NCI-H2196 (cell line): ENCODE data around the gene AGA.

Experiments used
- DNase-seq: peaks from one replicate; lab custom pipeline; 2025; ENCODE audit not compliant: unreplicated experiment; lab: John Stamatoyannopoulos, UW

AGA gene

DNA sequence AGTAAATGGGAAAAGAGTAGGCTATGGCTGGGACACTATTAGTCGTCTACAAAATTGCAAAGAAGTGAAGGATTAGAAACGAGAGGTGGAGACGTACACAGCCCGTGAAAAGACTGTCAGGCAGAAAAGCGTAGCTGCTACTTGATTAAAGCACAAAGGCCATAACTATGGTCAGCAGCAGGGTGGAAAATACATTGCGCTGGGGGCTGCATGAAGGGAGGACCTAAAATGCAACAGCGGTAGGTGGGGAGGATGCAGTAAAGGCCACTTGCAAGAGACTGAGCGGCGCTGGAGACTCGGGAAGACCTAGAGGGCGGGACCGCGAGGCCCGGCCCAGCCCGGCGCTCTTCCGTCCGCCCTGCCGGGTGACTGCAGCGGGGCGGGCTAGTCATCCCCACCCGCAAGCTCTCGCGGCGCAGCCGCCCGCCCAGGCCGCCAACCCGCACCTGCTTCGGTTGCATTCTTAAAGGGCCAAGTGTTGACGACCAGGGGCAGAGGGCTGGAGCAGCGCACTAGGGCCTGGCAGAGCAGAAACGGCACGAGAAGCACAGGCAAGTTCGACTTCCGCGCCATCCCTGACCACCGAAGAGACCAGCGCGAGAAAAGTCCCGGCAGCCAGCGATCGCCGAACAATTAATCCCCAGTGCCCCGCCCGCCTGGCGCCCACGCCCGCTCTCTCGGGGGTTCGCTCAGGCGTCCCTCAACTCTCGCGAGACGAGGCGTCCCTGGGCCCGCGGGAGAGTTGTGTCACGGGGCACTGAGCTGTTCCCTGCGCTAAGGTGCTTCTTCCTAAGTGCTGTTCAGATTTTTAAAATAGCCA is at the start of gene AGA:
AGA (minus strand) TSS at position 635 of the 820 bp plus-strand sequence; CDS start at position 573, 62 bp downstream.
- DNase-seq: peak; percentile 79

DNA sequence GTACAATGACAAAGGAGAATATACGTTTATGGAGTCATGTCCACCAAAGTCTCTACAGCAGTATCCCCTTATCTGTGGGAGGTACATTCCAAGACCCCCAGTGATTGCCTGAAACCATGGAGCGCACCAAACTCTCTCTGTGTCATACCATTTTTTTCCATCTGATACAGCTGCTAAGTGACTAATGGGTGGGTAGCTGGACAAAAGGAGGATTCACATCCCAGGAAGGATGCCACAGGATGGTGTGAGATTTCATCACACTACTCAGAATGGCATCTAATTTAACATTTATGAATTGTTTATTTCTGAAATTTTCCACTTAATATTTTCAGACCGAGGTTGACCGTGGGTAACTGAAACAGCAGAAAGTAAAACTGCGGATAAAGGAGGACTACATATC is 49.8 kb upstream of the AGA start:
- no peak for DNase-seq

DNA sequence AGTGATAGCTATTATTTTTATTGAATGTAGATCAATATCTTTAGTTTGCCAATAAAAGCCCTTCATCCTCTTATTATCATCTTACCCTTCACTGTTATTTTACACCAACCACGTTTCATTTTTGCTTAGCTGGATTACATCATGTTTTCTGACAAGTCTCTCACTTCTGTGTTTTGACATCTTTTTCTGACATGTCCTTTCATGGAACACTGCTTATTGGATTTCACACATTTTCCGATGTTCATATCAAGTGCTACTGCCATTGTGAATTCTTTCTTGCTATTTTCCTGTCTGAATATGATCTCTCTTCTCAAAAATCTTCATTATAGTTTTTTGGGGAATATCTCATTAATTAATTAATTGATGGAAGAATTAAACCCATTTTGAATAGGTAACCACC is 48.5 kb upstream of the AGA start:
- no peak for DNase-seq

- DNase-seq: no peak
Observed at GRCh38 chr4:177489471-177490246, 47.4 kb upstream of the AGA start.

DNA sequence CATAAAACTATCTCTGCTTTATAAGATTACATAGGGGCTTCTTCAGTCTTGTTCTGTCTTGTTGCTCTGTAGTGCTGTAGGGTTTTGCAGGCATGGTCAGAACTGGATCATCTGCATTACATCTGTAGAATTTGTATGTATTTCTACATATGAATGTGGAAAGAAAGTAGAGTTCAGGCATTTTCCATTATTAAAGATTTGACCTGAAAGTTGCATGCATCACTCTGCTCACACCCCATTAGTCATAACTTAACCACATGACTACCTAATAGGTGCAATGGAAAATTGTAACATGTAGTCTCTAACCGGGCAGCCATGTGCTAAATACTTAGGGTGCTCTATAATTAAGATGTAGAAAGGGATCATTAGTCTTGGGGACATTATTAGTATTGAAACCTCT is 45.7 kb upstream of the AGA start:
- DNase-seq: no peak

- DNase-seq: no peak
Observed at GRCh38 chr4:177485528-177485927, 43.3 kb upstream of the AGA start.

DNA sequence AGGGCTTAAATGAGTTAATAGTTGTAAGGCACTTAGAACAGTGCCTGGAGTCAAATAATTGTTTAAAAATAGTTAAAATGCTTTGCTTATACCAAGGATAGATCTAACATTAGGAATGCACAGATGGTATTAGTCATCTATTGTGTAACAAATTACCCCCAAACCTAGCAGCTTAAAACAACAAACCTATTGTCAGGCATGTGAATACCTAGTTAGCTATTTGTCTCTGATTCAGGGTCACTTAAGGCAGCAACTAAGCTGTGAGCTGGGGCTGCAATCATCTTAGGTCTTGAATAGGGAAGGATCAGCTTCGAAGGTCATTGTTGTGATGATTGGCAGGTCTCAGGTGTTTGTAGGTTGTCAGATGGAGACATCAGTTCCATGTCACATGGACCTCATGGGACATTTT is 42.4 kb upstream of the AGA start:
- no peak for DNase-seq

DNA sequence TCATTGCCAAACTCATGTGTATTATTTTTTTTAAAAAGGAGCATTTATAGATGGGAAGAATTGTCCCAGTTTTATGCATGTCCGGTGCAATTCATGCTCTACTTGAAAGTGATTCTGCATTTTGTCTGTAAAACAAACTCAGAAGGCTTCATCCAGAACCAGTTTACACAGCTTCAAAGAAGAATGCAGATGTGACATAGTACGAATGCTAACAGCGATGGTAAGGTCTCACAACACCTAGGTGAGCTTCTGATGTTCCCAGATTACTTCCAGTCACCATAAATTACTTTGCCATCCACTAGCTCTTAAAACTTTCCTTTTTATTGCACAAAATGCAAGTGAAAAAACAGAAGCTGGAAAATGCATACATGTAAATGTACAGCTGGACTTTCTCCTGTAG is 41.5 kb upstream of the AGA start:
- DNase-seq: no peak

DNA sequence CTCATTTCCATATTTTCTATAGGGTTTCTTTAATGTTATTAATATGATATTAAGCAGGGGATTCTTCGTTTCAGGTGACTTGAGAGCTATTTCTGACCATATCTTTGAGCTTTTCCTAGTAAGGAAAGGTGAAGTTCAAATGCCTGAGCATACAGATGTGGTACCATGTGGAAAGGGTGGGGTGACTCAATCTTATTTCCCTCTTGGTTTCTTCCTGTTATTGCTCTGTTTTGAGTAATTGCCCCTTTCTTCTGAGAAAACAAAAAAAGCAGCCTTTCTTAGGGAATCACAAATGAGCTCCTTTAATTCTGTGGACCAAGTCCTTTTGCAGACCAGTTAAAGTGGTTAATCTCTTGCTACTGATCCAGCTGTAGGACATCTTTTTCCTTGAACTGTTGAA is 41.0 kb upstream of the AGA start:
- no peak for DNase-seq

GRCh38 chr4:177482367-177482766 is 40.1 kb upstream of the AGA start:
- DNase-seq: no peak

GRCh38 chr4:177480795-177481194 is 38.6 kb upstream of the AGA start:
- DNase-seq: no peak

GRCh38 chr4:177479063-177479462 is 36.8 kb upstream of the AGA start:
- no peak for DNase-seq

DNA sequence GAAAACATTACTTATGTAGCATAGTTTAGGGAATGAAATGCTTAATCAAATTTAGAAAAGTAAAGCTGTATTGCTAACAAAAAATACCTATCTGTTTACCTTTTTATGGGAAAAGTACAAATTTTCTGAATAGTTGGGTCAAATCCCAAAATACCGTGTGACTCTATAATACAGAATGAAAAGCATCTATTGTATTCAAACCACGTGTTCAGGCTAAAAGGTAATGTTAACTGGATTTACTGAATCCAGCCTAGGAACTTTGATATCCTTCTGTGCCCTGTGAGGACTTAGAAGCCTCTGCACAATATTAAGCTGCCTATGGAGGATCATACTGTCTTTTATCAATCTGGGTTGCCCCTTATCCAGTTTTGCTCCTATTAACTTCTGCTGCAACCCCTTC is 36.3 kb upstream of the AGA start:
- no peak for DNase-seq

GRCh38 chr4:177473991-177474390 is 31.8 kb upstream of the AGA start:
- no peak for DNase-seq

DNA sequence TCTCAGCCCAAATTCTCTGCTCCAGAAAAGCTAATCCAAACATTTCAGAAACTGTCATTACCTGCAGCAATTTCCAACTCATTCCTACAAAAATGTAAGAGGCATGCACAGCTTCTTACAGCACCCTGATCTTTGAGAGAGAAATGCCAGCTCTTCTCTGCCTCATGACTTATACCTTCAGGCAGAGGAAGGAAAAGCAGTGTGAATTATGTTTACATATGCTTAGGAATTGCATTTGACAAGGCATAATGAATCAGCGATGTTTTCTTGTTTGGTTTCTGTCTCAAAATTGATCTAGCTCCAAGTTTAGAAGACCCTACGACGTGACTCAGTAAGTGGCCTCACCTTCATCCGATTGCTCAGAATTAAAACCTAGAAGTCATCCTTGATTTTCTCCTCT is 21.8 kb upstream of the AGA start:
- no peak for DNase-seq

- DNase-seq: no peak
Observed at GRCh38 chr4:177461606-177462005, 19.4 kb upstream of the AGA start.

- no peak for DNase-seq
Observed at GRCh38 chr4:177460460-177460859, 18.2 kb upstream of the AGA start.

DNA sequence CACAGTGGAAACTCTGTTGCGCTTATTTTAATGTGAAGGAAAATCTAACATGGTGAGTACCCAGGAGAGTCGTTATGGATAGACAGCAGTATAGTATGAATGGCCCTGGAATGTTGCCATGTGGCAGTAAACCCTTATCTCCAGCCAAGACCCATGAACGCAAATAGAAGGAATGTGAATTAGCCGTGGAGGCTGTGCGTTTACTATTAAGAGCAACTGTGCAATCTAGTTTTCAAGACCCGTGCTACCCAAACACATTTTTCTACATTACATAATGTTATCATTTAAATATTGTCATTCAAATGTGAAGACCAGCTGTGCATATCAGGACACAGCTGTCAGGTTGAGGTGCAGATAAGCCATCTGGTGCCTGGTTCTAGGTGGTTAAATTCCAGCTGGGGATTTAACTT is 13.3 kb upstream of the AGA start:
- no peak for DNase-seq

DNA sequence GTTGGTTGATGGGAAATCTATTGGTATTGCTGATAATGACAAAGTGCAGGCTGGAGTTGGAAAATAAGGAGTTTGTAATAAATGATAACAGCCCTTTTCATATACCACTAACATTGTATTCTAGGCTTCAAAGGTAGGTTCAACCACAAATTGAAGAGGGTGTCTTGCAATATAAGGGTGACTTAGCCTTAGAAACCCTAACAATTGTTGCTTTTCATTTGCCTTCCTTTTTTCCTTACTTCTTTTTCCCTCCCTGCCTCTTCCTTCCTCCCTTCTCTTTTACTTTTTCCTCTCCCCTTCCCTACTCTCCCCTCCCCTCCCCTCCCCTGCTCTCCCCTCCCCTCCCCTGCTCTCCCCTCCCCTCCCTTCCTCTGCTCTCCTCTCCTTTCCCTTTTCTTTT is 10.9 kb upstream of the AGA start:
- DNase-seq: no peak

DNA sequence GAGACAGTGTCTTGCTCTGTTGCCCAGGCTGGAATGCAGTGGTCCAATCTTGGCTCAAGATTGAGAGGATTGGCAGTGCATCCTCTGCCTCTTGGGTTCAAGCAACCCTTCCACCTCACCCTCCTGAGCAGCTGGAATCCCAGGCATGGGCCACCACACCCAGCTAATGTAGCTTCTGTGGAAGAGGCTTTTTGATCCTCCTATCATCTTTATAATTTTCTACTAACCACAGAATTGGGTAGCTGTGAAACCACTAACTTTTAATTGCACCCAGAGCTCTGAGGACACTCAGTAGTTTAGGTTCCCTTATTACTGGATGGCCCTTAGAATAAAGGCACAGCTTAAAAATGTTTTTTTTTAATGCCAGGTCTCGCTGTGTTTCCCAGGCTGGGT is 8.9 kb upstream of the AGA start:
- DNase-seq: no peak

- no peak for DNase-seq
Observed at GRCh38 chr4:177450426-177451107, 8.3 kb upstream of the AGA start.

GRCh38 chr4:177448850-177449249 is 6.6 kb upstream of the AGA start:
- DNase-seq: no peak
